A673 (cell line): ENCODE measurements around the gene SLCO3A1. TPM values are rescaled to one million over a fixed set of nuclear protein-coding genes. Genes with fewer than 3 reads are reported as not detected.

Experiments
- BruUV-seq: library from RNA; stranded (reverse); fragments of 400-500 nt; replicated peaks from 2 replicates; lab custom pipeline; 2021; lab: Mats Ljungman, UMichigan
- CTCF ChIA-PET: fragments of 300-600 bp; sonication (Branson Sonifier 250); formaldehyde crosslinking; loops from one replicate; lab custom pipeline; 2022; ENCODE audit warnings: antibody characterized with exemption; lab: Charles Lee
- POLR2A ChIA-PET: fragments of 300-600 bp; sonication (Branson Sonifier 250); formaldehyde crosslinking; loops from one replicate; lab custom pipeline; 2022; ENCODE audit warnings: antibody characterized with exemption; ENCODE audit not compliant: low non-redundant PET; lab: Charles Lee
- DNase-seq: peaks from one replicate; pipeline ENCODE4 v3.0.0-alpha.2; 2015; ENCODE audit warnings: low spot score
- H3K27ac ChIP-seq: fragments of 200-600 bp; sonication (generic); 2 replicates; pipeline ENCODE4 v1.5.1; 2016; ENCODE audit warnings: mixed run types, low read depth, mild to moderate bottlenecking, mixed read lengths, antibody characterized with exemption, low read length; ENCODE audit not compliant: poor library complexity, severe bottlenecking
- H3K27me3 ChIP-seq: fragments of 200-600 bp; sonication (generic); replicated peaks from 2 replicates; pipeline ENCODE4 v1.6.1; 2017; ENCODE audit warnings: mixed run types, low read depth, mild to moderate bottlenecking, mixed read lengths, antibody characterized with exemption, low read length; ENCODE audit not compliant: insufficient read depth, poor library complexity
- H3K36me3 ChIP-seq: fragments of 200-600 bp; sonication (generic); 2 replicates; pipeline ENCODE4 v1.6.1; 2016; ENCODE audit warnings: mixed run types, mild to moderate bottlenecking, mixed read lengths, antibody characterized with exemption, low read length; ENCODE audit not compliant: insufficient read depth, poor library complexity, severe bottlenecking
- H3K4me1 ChIP-seq: fragments of 200-600 bp; sonication (generic); 2 replicates; pipeline ENCODE4 v1.6.1; 2017; ENCODE audit warnings: mixed run types, mild to moderate bottlenecking, mixed read lengths, antibody characterized with exemption, low read length; ENCODE audit not compliant: insufficient read depth, poor library complexity, severe bottlenecking
- H3K4me3 ChIP-seq: fragments of 200-600 bp; sonication (generic); 2 replicates; pipeline ENCODE4 v1.5.1; 2016; ENCODE audit warnings: low read depth, mixed run types, mild to moderate bottlenecking, mixed read lengths, low read length; ENCODE audit not compliant: poor library complexity, severe bottlenecking
- H3K9me3 ChIP-seq: fragments of 200-600 bp; sonication (generic); 2 replicates; pipeline ENCODE4 v1.6.1; 2016; ENCODE audit warnings: mixed run types, low read depth, mild to moderate bottlenecking, mixed read lengths, antibody characterized with exemption, low read length; ENCODE audit not compliant: poor library complexity, severe bottlenecking
- EZH2 ChIP-seq: fragments of 200-600 bp; sonication (generic); IDR thresholded peaks from 2 replicates; pipeline ENCODE4 v1.6.1; 2017; ENCODE audit warnings: borderline replicate concordance, low read depth, mild to moderate bottlenecking, mixed read lengths, antibody characterized with exemption, low read length; ENCODE audit not compliant: poor library complexity, severe bottlenecking
- intact Hi-C: fragments of 100-400 bp; cut with micrococcal nuclease; formaldehyde crosslinking; loops from one replicate; pipeline ENCODE4 v1.10.0; 2022; ENCODE audit not compliant: unreplicated experiment
- total RNA-seq: library from RNA; stranded (reverse); gene quantifications from 2 replicates; pipeline ENCODE4 v1.2.3, GENCODE V29; 2021
- TF ChIP-seq, protein P1 (sequence below): fragments of 300-800, 200-600 bp; sonication (generic); conservative IDR thresholded peaks from 2 replicates; pipeline ENCODE4 v1.5.1; 2017; ENCODE audit warnings: low read depth, mild to moderate bottlenecking, antibody characterized with exemption, low read length, moderate library complexity, mixed read lengths

SLCO3A1 gene
- total RNA-seq, 1 experiment from 2014 or later = 16.6 TPM

DNA sequence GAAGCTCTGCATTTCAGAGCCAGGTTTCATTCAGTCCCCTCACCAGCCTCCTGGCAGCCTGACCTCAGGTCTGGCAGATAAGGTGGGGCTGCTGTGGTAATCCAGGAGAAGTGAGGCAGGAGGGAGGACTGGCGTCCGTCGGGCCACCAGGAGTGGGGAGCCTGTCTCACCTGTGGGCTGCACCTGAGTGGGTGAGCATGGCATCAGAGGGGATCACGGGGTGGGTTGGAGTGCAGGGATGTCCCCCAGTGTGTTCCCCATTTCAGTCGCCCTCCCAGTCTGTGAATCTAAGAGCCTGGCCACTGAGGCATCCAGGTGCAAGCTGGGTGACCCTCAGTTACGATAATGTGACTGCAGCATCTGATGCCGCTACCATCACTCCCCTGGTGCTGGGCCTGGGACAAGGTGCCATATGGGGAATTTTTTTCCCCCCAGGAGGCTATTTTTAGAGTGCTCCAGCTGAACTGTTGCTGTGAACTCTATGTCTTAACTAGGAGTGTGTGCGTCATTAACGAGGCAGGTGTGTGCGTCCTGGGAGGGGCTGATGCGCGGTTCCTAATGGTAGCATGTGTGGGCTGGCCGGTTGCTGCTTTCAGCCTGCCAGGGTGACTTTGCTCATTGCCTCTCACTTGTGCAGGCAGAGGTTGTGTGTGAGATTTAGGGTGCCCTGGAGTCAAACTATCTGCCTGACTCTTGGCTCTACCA, 165.2 kb downstream of the SLCO3A1 start:
- H3K9me3 ChIP-seq = no peaks in the 10 kb centered on the region
- H3K4me3 ChIP-seq = no peak overlapping the region
- intact Hi-C loops = no loop called here
- H3K4me1 ChIP-seq = peaks cover 12% of the 10 kb centered on the region
- no TSS peak for BruUV-seq
- TF ChIP-seq, protein P1, sequence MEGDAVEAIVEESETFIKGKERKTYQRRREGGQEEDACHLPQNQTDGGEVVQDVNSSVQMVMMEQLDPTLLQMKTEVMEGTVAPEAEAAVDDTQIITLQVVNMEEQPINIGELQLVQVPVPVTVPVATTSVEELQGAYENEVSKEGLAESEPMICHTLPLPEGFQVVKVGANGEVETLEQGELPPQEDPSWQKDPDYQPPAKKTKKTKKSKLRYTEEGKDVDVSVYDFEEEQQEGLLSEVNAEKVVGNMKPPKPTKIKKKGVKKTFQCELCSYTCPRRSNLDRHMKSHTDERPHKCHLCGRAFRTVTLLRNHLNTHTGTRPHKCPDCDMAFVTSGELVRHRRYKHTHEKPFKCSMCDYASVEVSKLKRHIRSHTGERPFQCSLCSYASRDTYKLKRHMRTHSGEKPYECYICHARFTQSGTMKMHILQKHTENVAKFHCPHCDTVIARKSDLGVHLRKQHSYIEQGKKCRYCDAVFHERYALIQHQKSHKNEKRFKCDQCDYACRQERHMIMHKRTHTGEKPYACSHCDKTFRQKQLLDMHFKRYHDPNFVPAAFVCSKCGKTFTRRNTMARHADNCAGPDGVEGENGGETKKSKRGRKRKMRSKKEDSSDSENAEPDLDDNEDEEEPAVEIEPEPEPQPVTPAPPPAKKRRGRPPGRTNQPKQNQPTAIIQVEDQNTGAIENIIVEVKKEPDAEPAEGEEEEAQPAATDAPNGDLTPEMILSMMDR = no peak
- TF ChIP-seq EZH2 = no peak
- peaks cover 6% of the 10 kb centered on the region for H3K27me3 ChIP-seq
- ChIA-PET CTCF (no interaction called here), POLR2A (no interaction called here)
- no peak for DNase-seq
- H3K36me3 ChIP-seq = no peaks in the 10 kb centered on the region
- H3K27ac ChIP-seq = no peak overlapping the region

DNA sequence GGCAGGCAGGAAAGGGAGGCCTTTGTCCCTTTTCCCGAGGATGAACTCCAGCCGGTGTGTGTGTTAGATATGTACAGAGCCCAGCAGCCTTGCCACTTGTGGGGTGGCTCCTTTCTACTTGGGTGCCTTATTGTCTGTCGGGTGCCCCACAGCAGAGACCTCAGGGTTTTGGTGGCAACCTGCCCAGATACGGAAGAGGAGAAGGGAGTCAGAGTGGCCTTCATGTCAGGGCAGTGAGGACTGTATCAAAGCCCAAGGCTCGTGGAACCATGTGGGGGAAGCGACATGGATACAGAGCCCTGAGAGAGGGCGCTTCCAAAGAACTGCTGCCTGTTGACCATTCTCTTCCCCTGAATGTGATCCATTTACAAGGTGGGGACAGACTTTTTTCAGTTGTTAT, 166.2 kb downstream of the SLCO3A1 start:
- no peak overlapping the region for H3K4me3 ChIP-seq
- intact Hi-C loops = no loop called here
- no peaks in the 10 kb centered on the region for H3K36me3 ChIP-seq
- H3K27ac ChIP-seq = no peak overlapping the region
- peaks cover 6% of the 10 kb centered on the region for H3K27me3 ChIP-seq
- ChIA-PET CTCF (no interaction called here), POLR2A (no interaction called here)
- BruUV-seq = no TSS peak
- H3K4me1 ChIP-seq = peaks cover 4% of the 10 kb centered on the region
- no peak for TF ChIP-seq EZH2
- TF ChIP-seq, protein P1 = no peak
- DNase-seq = no peak
- no peaks in the 10 kb centered on the region for H3K9me3 ChIP-seq

DNA sequence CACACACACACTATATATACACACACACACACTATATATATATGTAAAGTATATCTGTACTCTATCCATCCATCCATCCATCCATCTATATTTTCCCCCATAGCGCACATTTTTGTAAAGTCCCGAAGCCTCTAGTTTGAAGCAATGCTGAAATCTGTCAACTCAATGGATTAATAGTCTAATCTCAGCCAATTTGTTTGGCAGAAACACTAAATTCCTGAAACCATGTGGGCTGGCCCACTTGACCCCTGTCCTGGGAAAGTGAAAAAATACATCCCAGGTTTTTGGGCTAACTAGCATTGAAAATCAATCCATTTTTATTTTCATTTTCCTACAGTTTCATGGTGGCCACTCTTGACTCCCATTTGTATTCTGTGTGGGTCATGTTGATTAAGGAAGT, 166.7 kb downstream of the SLCO3A1 start:
- no peaks in the 10 kb centered on the region for H3K36me3 ChIP-seq
- no peak overlapping the region for H3K27ac ChIP-seq
- TF ChIP-seq, protein P1 = no peak
- TF ChIP-seq EZH2 = no peak
- no peaks in the 10 kb centered on the region for H3K9me3 ChIP-seq
- H3K27me3 ChIP-seq = peaks cover 6% of the 10 kb centered on the region
- DNase-seq = no peak
- no peak overlapping the region for H3K4me3 ChIP-seq
- no TSS peak for BruUV-seq
- ChIA-PET POLR2A (no interaction called here), CTCF (no interaction called here)
- no peaks in the 10 kb centered on the region for H3K4me1 ChIP-seq
- intact Hi-C loops = no loop called here
